HG03354 (cell line): ENCODE results near the gene DGKE.

Source experiments
- ATAC-seq: cut with Tn5 transposase; IDR thresholded peaks from one replicate; pipeline ENCODE4 v1.9.1; 2021; ENCODE audit warnings: mild to moderate bottlenecking; ENCODE audit not compliant: unreplicated experiment, poor library complexity, severe bottlenecking

DGKE gene

DNA sequence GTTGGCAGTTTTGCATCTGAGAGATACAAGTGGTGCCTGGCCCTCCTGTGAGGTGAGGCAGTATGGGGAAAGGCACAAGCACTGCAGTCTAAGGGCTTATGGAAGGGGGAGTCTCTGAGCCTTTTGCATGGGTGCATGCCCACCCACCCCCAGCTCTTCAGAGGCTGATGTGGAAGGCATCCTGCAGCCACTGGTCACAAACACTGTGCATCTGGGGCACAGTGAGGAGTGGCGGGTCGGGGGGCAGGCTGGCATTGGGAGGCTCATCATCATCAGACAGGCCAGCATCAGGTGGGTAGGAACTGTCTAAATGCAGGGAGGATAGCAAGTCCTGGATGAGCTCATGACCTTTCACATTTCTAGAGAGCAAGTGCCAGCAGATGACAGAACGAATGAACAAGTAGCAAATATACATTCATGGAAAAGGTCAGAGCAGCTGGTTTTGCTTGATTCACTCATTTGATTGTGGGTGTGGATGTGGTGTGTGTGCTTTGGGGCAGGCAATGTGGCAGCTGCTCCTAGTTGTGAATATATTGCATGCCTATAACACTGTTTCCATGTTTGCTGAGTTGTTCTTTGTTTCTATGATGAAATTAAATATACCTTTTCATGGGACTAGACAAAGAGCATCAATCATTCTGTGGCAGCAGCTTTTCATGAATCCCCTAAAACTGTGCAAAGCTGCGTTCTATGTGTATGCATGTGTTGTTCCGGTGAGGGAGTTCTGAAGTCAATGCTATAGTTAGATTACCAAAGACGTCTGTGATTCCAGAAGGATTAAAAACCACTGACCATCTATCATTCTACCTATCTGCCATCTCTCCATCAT, 50.7 kb downstream of the DGKE start:
- ATAC-seq, result no peak

GRCh38 chr17:56885312-56885657, 51.3 kb downstream of the DGKE start:
- ATAC-seq, result no peak

DNA sequence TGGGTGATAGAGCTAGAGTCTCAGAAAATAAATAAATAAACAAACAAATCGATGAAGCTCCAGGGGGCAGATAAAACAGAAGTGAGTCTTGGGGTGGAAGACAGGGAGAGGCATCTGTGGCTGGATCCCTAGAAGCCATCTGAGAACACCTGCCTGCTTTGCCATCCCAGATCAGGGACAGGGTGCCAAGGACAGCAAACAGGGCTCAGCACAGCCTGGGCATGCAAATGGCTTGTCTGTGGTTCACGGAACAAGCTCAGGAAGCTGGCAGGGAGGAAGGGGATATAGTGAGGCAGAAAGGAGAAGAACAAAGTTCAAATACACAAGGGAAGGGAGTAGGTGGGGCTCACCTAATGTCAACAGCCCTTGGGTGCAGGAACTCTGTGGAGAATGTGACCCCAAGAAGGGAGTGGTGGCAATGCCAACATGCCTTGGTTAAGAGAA, 52.4 kb downstream of the DGKE start:
- ATAC-seq, result no peak

DNA sequence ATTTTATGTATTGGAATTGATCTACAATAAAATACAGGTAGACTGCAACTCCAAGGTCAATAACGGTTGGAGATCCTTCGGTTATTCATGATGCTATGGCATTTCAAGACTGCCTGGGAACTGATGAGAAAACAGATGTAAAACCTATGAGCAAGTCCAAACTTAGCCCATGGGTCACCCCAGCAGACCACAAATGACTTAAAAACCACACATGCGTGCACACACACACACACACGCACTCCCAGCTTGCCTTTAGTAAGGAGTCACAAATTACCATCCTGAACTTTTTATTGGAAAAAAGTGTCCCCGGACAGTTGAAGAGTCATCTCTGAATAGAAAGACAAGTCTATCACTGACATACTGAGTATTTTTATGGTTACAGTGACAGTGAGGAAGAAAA, 53.2 kb downstream of the DGKE start:
- ATAC-seq, result no peak

DNA sequence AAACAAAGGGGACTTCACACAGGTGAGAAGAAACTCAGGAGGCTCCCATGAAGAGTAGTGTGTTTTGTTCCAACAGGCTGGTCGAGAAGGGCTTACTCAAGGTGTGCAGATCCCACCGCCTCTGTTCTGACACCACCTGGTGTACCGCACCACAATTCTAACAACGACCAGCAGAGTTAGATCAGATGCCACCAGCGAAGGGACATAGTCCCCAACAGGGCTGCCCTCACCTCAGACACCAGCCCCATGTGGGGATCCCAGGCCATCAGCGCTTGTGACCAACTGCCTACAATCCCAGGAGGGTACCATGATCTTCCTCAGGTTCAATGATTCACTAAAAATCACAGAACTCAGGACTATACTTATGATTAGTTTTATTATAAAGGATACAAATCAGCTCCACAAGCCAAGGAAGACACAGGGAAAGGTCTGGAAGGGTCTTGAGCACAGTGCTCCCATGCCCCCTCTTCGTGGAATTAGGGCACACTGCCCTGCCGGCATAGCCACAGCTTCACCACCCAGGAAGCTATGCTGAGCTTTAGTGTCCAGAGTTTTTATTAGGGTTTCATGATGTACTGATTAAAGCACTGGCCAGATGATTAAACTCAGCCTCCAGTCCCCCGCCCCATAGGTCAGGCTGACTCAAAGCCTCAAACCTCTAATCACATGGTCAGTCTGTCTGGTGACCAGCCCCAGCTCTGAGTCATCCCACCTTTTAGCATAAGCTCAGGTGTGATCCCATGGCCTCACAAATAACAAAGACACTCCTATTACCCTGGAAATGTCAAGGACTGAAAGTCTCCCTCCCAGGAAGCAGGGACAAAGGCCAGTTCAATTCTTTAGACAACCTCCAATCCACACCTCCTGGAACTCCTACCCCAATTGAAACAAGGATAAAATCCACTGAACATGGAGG, 53.9 kb downstream of the DGKE start:
- no peak for ATAC-seq

DNA sequence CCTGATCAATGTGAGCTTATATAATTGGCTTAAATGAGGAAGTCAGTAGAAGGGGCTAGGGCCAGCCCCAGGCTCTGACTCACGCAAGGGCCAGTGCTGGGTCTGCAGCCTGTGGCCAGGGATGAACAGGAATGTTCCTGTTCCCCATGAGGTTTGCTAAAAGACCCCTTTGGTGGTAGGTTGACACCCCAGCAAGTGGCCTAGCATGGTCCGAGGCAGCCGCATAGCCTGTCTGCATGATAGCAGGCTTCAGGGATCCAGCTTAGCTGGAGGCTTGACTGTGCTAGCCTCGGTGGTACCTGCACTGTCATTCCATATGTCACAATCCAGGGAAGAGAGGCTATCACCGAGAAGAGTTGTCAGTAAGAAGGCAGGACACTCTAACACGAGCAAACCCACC, 56.4 kb downstream of the DGKE start:
- ATAC-seq, result no peak

DNA sequence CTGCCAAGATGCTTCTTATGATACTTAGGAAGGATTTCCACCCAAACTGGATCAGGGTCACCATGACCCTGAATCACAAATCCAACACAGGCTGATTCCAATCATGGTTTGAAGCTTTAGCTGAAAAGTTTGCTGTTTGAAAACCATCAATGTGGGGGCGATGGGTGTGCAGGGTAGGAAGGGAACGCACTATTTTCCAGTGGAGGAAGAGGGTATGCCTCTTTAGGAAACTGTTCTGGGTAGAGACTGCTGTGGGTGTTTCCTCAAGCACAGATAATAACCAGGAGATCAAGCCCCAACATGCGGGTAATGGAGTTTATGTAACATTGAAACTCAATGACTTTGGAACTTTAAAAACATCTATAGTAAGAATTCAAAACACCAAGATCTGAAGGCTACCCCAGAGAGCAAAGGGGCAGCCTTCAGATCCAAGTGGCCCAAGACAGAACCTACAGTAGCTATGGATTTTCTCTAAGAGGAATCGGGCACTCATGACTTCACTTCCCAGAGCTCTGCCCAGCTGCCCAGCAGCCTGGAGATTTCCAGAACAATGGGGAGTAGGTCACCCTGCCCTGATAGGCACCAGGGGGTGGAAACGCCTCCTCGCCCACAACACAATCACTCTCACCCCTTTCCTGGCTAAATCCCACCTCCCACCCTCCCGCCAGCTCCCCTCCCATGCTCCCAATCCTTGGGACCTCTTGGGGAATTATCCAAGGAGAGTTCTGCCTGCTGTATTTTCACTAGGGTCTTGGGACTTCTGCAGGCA, 57.1 kb downstream of the DGKE start:
- ATAC-seq, result no peak

- no peak for ATAC-seq
Observed at GRCh38 chr17:56891751-56892150, 57.8 kb downstream of the DGKE start.

DNA sequence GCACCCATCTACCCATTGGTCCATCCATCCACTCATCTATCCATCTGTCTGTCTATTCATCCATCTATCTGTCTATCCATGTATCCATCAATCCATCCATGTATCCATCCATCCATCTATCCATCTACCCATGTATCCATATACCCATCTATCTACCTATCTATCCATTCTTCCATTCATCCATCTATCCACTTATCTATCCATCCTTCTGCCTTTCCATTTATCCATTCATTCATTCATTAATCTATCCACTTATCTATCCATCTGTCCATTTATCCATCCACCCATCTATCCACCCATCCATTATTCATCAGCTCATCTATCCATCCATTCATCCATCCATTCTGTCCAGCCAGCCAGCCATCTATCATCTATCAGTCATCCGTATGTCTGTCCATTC, 58.4 kb downstream of the DGKE start:
- ATAC-seq, result no peak

DNA sequence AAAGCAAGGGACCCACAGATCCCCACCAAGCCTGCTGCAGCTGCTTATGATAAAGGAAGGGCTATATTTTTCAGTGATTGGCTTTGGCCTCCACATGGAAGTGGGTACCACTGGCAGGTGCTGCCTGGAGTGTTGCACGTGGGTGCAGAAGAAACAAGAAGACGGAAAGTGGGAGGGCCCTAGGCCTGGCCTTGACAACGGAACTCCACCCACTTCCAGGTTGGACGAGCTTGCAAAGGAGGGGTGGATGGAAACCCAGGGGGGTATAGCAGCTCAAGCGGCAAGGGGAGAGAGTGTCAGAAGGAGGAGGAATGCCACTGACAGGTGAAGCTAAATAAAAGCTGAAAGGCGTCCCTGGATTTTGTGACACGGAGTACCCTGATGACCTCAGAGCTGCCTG, 59.6 kb downstream of the DGKE start:
- no peak for ATAC-seq

- no peak for ATAC-seq
Observed at GRCh38 chr17:56894859-56895455, 61.0 kb downstream of the DGKE start.

- peak; percentile 17 for ATAC-seq
Observed at GRCh38 chr17:56896217-56896967, 62.4 kb downstream of the DGKE start.

DNA sequence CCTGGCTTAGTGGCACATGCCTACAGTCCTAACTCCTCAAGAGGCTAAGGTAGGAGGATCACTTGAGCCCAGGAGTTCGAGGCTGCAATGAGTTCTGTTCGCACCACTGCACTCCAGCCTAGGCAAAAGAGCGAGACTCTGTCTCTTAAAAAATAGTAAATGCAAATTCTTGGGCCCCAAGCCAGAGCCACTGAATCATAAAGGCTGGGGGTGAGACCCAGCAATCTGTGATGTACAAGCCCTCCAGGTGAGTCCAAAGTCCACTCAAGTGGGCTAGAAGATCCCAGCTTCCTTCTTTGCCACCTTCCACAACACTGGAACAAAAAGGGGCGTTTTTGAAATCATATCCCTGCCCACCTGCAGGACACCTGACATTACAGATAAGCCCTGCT, 63.0 kb downstream of the DGKE start:
- peak; percentile 51 for ATAC-seq

DNA sequence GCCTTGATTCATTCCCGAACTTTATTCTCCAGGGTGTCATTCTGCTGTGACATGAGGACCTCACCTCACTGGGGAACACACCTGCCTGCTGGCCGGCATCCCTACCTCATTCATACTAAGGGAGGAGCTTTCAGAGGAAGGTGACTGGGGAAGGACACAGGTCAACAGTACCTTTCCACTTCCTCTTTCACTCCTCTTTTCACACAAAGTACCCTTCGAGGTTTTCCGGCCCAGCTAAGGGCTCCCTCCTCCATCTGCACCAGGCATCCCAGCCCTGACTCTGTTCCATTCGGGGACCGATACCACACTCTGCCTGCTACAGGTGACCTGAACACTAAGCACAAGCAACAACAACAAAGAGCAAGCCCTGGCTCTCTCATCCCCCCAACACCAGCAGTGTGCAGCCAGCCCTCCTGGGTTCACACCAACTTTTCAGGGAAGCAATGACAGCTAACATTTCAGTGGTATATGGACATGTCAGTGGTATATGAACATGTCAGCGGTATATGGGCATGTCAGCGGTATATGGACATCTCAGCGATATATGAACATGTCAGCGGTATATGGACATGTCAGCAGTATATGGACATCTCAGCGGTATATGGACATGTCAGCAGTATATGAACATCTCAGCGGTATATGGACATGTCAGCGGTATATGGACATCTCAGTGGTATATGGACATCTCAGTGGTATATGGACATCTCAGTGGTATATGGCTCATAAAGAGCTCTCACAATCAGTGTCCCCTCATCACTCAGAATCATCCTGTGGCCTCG, 63.9 kb downstream of the DGKE start:
- peak; percentile 48 for ATAC-seq

DNA sequence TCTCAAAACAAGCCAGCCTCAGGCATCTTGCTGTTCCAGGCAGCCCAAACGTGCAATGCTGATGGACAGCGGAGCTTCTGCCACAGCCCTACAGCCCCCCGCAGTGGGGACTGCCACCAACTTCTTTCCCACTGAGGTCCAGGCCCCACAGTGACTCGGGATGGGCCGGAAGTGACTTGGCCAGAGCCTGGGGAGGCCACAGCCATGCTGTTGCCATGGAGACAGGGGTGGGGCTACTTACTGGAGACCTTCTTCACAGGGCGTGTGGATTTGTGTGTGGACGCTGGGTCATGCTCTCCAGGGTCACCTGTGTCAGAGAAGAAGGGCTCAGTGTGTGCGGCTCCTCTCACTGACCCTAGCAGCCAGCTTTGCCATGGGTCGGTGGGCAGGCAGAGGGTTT, 64.9 kb downstream of the DGKE start:
- no peak for ATAC-seq

- ATAC-seq, result no peak
Observed at GRCh38 chr17:56899403-56899802, 65.5 kb downstream of the DGKE start.

- no peak for ATAC-seq
Observed at GRCh38 chr17:56902348-56902747, 68.4 kb downstream of the DGKE start.

DNA sequence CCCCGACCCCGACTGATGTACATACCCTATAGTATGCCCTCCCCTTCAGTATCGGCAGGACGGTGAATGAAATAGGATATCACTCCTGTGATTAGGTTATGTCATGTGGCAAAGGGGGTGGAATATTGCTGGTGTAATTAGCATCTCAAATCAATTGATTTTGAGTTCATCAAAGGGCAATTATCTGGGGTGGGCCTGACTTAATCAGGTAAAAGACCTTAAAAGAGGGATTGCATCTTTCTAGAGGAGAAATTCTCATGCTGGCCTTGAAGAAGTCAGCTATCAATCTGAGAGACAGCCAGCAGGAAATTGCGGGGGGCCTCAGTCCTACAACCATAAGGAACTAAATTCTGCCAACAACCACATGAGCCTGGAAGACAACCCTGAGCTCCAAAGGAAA, 69.6 kb downstream of the DGKE start:
- ATAC-seq, result no peak
